H9 (cell line): ENCODE results near the gene AQP12A. TPM values are rescaled to one million over a fixed set of nuclear protein-coding genes. Genes with fewer than 3 reads are reported as not detected.

Experiments used
- DNase-seq: peaks from one replicate; pipeline ENCODE4 v3.0.0-alpha.2; 2017
- H2AFZ ChIP-seq: one replicate; pipeline ENCODE4 v1.6.1; 2013; ENCODE audit warnings: mild to moderate bottlenecking, low read length, control low read depth, moderate library complexity
- H2AK5ac ChIP-seq: 2 replicates; pipeline ENCODE4 v1.6.1; 2013; ENCODE audit warnings: low read length, control low read depth, mixed read lengths; ENCODE audit not compliant: insufficient read length
- H2BK120ac ChIP-seq: one replicate; pipeline ENCODE4 v1.6.1; 2013; ENCODE audit warnings: low read depth, mild to moderate bottlenecking, low read length, control low read depth, inconsistent platforms; ENCODE audit not compliant: poor library complexity, severe bottlenecking
- H2BK12ac ChIP-seq: 2 replicates; pipeline ENCODE4 v1.6.1; 2013; ENCODE audit warnings: low read length, control low read depth, mixed read lengths, low read depth; ENCODE audit not compliant: insufficient read length
- H2BK15ac ChIP-seq: 2 replicates; pipeline ENCODE4 v1.6.1; 2013; ENCODE audit warnings: low read depth, low read length, control low read depth
- H2BK20ac ChIP-seq: one replicate; pipeline ENCODE4 v1.6.1; 2013; ENCODE audit warnings: low read depth, mild to moderate bottlenecking, low read length, control low read depth, inconsistent platforms; ENCODE audit not compliant: poor library complexity, severe bottlenecking
- H2BK5ac ChIP-seq: 2 replicates; pipeline ENCODE4 v1.6.1; 2013; ENCODE audit warnings: low read length, control low read depth, mixed read lengths; ENCODE audit not compliant: insufficient read length
- H3K14ac ChIP-seq: 2 replicates; pipeline ENCODE4 v1.6.1; 2013; ENCODE audit warnings: low read length, control low read depth; ENCODE audit not compliant: insufficient read depth
- H3K18ac ChIP-seq: 2 replicates; pipeline ENCODE4 v1.6.1; 2013; ENCODE audit warnings: low read depth, mild to moderate bottlenecking, mixed read lengths, low read length, control low read depth; ENCODE audit not compliant: insufficient read length
- H3K23ac ChIP-seq: 2 replicates; pipeline ENCODE4 v1.6.1; 2013; ENCODE audit warnings: low read length, control low read depth, mixed read lengths, low read depth; ENCODE audit not compliant: insufficient read length
- H3K23me2 ChIP-seq: 2 replicates; pipeline ENCODE4 v1.6.1; 2013; ENCODE audit warnings: low read depth, mild to moderate bottlenecking, mixed read lengths, low read length, control low read depth; ENCODE audit not compliant: insufficient read length, poor library complexity, severe bottlenecking
- H3K27ac ChIP-seq: 2 replicates; pipeline ENCODE4 v1.5.1; 2013; ENCODE audit warnings: low read length, control low read depth, mixed read lengths, low read depth; ENCODE audit not compliant: insufficient read length
- H3K27me3 ChIP-seq: 2 replicates; pipeline ENCODE4 v1.6.1; 2013; ENCODE audit warnings: low read length, control low read depth, inconsistent platforms; ENCODE audit not compliant: insufficient read depth
- H3K4ac ChIP-seq: 2 replicates; pipeline ENCODE4 v1.6.1; 2013; ENCODE audit warnings: low read depth, mild to moderate bottlenecking, control low read depth, inconsistent platforms, low read length, moderate library complexity
- H3K4me1 ChIP-seq: 2 replicates; pipeline ENCODE4 v1.6.1; 2013; ENCODE audit warnings: low read length, control low read depth, inconsistent platforms; ENCODE audit not compliant: insufficient read depth
- H3K4me2 ChIP-seq: 2 replicates; pipeline ENCODE4 v1.6.1; 2013; ENCODE audit warnings: low read length, control low read depth, mixed read lengths; ENCODE audit not compliant: insufficient read length, insufficient read depth
- H3K56ac ChIP-seq: 2 replicates; pipeline ENCODE4 v1.6.1; 2013; ENCODE audit warnings: low read depth, mild to moderate bottlenecking, mixed read lengths, low read length, control low read depth; ENCODE audit not compliant: insufficient read length
- H3K79me1 ChIP-seq: 2 replicates; pipeline ENCODE4 v1.6.1; 2013; ENCODE audit warnings: low read depth, mild to moderate bottlenecking, moderate library complexity, low read length, control low read depth, inconsistent platforms; ENCODE audit not compliant: insufficient read depth, poor library complexity, severe bottlenecking
- H3K79me2 ChIP-seq: 2 replicates; pipeline ENCODE4 v1.6.1; 2013; ENCODE audit warnings: low read length, control low read depth, inconsistent platforms; ENCODE audit not compliant: insufficient read depth
- H3K9ac ChIP-seq: 2 replicates; pipeline ENCODE4 v1.6.1; 2013; ENCODE audit warnings: low read length, control low read depth, mixed read lengths; ENCODE audit not compliant: insufficient read length; ENCODE audit errors: extremely low read depth
- H3K9me3 ChIP-seq: one replicate; pipeline ENCODE4 v1.6.1; 2013; ENCODE audit warnings: low read depth, low read length, inconsistent platforms; ENCODE audit not compliant: control insufficient read depth
- H3T11ph ChIP-seq: one replicate; pipeline ENCODE4 v1.6.1; 2013; ENCODE audit warnings: mild to moderate bottlenecking, low read length, control low read depth, inconsistent platforms
- H4K20me1 ChIP-seq: one replicate; pipeline ENCODE4 v1.6.1; 2013; ENCODE audit not compliant: control insufficient read depth, insufficient read length, insufficient read depth
- H4K5ac ChIP-seq: 2 replicates; pipeline ENCODE4 v1.6.1; 2013; ENCODE audit warnings: low read depth, mild to moderate bottlenecking, mixed read lengths, low read length, control low read depth; ENCODE audit not compliant: insufficient read length
- H4K8ac ChIP-seq: replicated peaks from 2 replicates; pipeline ENCODE4 v1.6.1; 2013; ENCODE audit warnings: low read length, control low read depth, mixed read lengths, low read depth; ENCODE audit not compliant: insufficient read length
- H4K91ac ChIP-seq: 2 replicates; pipeline ENCODE4 v1.6.1; 2013; ENCODE audit warnings: low read depth, mild to moderate bottlenecking, moderate library complexity, mixed read lengths, low read length, control low read depth; ENCODE audit not compliant: insufficient read length
- H3K27ac Mint-ChIP-seq, 3 experiments: 2 replicates in 2 of 3; 3 replicates in 1 of 3; pipeline ENCODE4 v1.8.0; 2020 to 2021; ENCODE audit warnings: mixed read lengths in 3 of 3, mild to moderate bottlenecking in 1 of 3, moderate library complexity in 1 of 3
- H3K27me3 Mint-ChIP-seq: 2 replicates; pipeline ENCODE4 v1.8.0; 2021; ENCODE audit warnings: low read depth, mild to moderate bottlenecking, moderate library complexity, mixed read lengths
- H3K36me3 Mint-ChIP-seq, 3 experiments: 2 replicates in 2 of 3; 3 replicates in 1 of 3; pipeline ENCODE4 v1.8.0; 2020 to 2021; ENCODE audit warnings: low read depth in 3 of 3, mixed read lengths in 3 of 3; ENCODE audit not compliant: insufficient read depth in 1 of 3
- H3K4me1 Mint-ChIP-seq, 2 experiments: 2 replicates each; pipeline ENCODE4 v1.8.0; 2020; ENCODE audit warnings: mixed read lengths in 2 of 2
- H3K4me3 Mint-ChIP-seq, 2 experiments: 2 replicates in 1 of 2; 3 replicates in 1 of 2; pipeline ENCODE4 v1.8.0; 2020 to 2021; ENCODE audit warnings: mild to moderate bottlenecking in 2 of 2, mixed read lengths in 2 of 2, moderate library complexity in 1 of 2
- H3K9me3 Mint-ChIP-seq, 2 experiments: 2 replicates in 1 of 2; 3 replicates in 1 of 2; pipeline ENCODE4 v1.8.0; 2020; ENCODE audit warnings: mild to moderate bottlenecking in 2 of 2, mixed read lengths in 2 of 2, moderate library complexity in 1 of 2
- CTCF ChIP-seq: fragments of 200-600 bp; sonication (generic); conservative IDR thresholded peaks from 3 replicates; pipeline ENCODE4 v1.8.0; 2021; ENCODE audit warnings: antibody characterized with exemption, mild to moderate bottlenecking
- WGBS: extraction: QIAGEN DNeasy Blood & Tissue Kit; methylation state at CpG from one replicate; pipeline ENCODE4 v1.1.7; 2013; ENCODE audit warnings: missing lambda C conversion rate, low lambda C conversion rate, mixed read lengths; ENCODE audit not compliant: insufficient read length; ENCODE audit errors: extremely low coverage; 5-methylcytosine and 5-hydroxymethylcytosine counted together
- total RNA-seq: library from RNA; stranded (reverse); gene quantifications from 2 replicates; pipeline ENCODE4 v1.2.1, GENCODE V29; 2021

AQP12A gene
- total RNA-seq, 1 experiment from 2014 or later = not detected

GRCh38 chr2:240645801-240646175 is 45.9 kb upstream of the AQP12A start:
- Mint-ChIP-seq H3K27me3 (peaks cover 44% of the 10 kb centered on the region), H3K36me3 (no peaks in the 10 kb centered on the region), H3K4me1 (peaks cover 9 to 17% of the 10 kb centered on the region in 2 experiments), H3K9me3 (no peaks in the 10 kb centered on the region; a peak in 2 of 5 replicates), H3K27ac (no peak overlapping the region; a peak in 1 of 7 replicates), H3K4me3 (no peak overlapping the region)
- no peak overlapping the region for H2AFZ ChIP-seq
- H2BK20ac ChIP-seq = no peak overlapping the region
- H3K9ac ChIP-seq = no peak overlapping the region
- no peak overlapping the region for H4K5ac ChIP-seq
- H3K27me3 ChIP-seq = no peaks in the 10 kb centered on the region
- TF ChIP-seq CTCF = no peak
- no peak overlapping the region for H2BK15ac ChIP-seq
- H2BK12ac ChIP-seq = no peak overlapping the region
- DNase-seq = no peak
- no peak overlapping the region for H2BK5ac ChIP-seq
- no peak overlapping the region for H2BK120ac ChIP-seq
- no peaks in the 10 kb centered on the region for H3K23me2 ChIP-seq
- H3K79me2 ChIP-seq = no peaks in the 10 kb centered on the region
- no peak overlapping the region for H3K18ac ChIP-seq
- no peak overlapping the region for H3K23ac ChIP-seq
- no peak overlapping the region for H2AK5ac ChIP-seq
- no peak overlapping the region for H4K8ac ChIP-seq
- H3T11ph ChIP-seq = no peak overlapping the region
- no peak overlapping the region for H4K91ac ChIP-seq
- H3K4ac ChIP-seq = no peak overlapping the region
- WGBS = no CpG with 5 or more reads among the region's 10 CpGs
- no peaks in the 10 kb centered on the region for H3K79me1 ChIP-seq
- H3K27ac ChIP-seq = no peak overlapping the region
- H3K56ac ChIP-seq = no peak overlapping the region
- no peak overlapping the region for H3K4me2 ChIP-seq
- H3K4me1 ChIP-seq = no peaks in the 10 kb centered on the region
- no peak overlapping the region; the same call in 1 of the 2 replicates for H3K14ac ChIP-seq
- H4K20me1 ChIP-seq = no peaks in the 10 kb centered on the region
- no peaks in the 10 kb centered on the region for H3K9me3 ChIP-seq
